NCI-H524 (cell line): ENCODE data around the gene PARP6.
"Not testable (repeated sequence)": the region's sequence is repeated elsewhere in the genome, so short reads cannot be mapped to it uniquely, and the experiment has no call there.

ENCODE experiments used
- DNase-seq, 2 experiments: peaks; one replicate each; lab custom pipeline; 2025; lab: John Stamatoyannopoulos, UW

Gene PARP6

GRCh38 chr15:72278737-72279136 lies 6.4 kb upstream of the PARP6 start:
- no peak for DNase-seq

- no peak for DNase-seq
Observed at GRCh38 chr15:72276326-72276700, 4.0 kb upstream of the PARP6 start.

GRCh38 chr15:72275635-72276325 lies 3.4 kb upstream of the PARP6 start:
- DNase-seq, result not testable (repeated sequence)

GRCh38 chr15:72272997-72273352 lies 621 bp upstream of the PARP6 start:
- DNase-seq, result no peak

GRCh38 chr15:72271895-72272212 lies 500 bp downstream of the PARP6 start:
- DNase-seq, result peak in 1 of 2 experiments; percentile 21

- no peak for DNase-seq
Observed at GRCh38 chr15:72271221-72271620, 1.1 kb downstream of the PARP6 start.

GRCh38 chr15:72269739-72270138 lies 2.6 kb downstream of the PARP6 start:
- no peak for DNase-seq

GRCh38 chr15:72265031-72265430 lies 7.3 kb downstream of the PARP6 start:
- DNase-seq, result no peak

GRCh38 chr15:72252663-72253299 lies 19.6 kb downstream of the PARP6 start:
- no peak for DNase-seq

- DNase-seq, result no peak
Observed at GRCh38 chr15:72249142-72249810, 23.1 kb downstream of the PARP6 start.

- no peak for DNase-seq
Observed at GRCh38 chr15:72248514-72248913, 23.8 kb downstream of the PARP6 start.

GRCh38 chr15:72242775-72243370 lies 29.5 kb downstream of the PARP6 start:
- no peak for DNase-seq

GRCh38 chr15:72239652-72240051 lies 32.7 kb downstream of the PARP6 start:
- DNase-seq, result no peak

- DNase-seq, result no peak
Observed at GRCh38 chr15:72238586-72238985, 33.8 kb downstream of the PARP6 start.

- DNase-seq, result no peak
Observed at GRCh38 chr15:72237853-72238224, 34.5 kb downstream of the PARP6 start.

- DNase-seq, result no peak
Observed at GRCh38 chr15:72237029-72237852, 35.1 kb downstream of the PARP6 start.

- DNase-seq, result no peak
Observed at GRCh38 chr15:72236381-72237003, 35.9 kb downstream of the PARP6 start.

- DNase-seq, result no peak
Observed at GRCh38 chr15:72235298-72235697, 37.1 kb downstream of the PARP6 start.

- no peak for DNase-seq
Observed at GRCh38 chr15:72233769-72234168, 38.6 kb downstream of the PARP6 start.

- peak in 1 of 2 experiments; percentile 29 for DNase-seq
Observed at GRCh38 chr15:72231833-72232478, 40.4 kb downstream of the PARP6 start.
